T1000 (cell line): ENCODE results near the gene HLA-DOA.

Experiments
- DNase-seq: peaks from one replicate; lab custom pipeline; 2025; ENCODE audit warnings: mixed read lengths; lab: John Stamatoyannopoulos, UW

The HLA-DOA gene

DNA sequence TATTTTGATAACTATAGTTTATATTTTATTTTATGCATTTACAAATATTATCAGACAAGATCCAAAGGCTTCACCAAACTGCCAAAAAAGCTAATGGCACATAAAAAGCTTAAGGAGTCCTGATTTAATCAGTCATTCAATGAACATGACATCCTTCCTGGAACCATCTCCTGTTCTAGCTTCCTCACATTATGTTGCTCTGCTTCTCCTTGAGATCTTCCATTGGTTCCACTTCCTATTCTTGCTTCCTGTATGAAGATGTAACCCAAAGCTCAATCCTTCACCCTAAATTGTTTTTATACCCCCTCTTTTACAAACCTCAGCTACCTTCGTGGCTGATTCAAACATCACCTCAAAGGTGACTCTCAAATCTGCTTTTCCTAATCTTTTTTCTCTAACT is 45.5 kb downstream of the HLA-DOA start:
- no peak for DNase-seq

DNA sequence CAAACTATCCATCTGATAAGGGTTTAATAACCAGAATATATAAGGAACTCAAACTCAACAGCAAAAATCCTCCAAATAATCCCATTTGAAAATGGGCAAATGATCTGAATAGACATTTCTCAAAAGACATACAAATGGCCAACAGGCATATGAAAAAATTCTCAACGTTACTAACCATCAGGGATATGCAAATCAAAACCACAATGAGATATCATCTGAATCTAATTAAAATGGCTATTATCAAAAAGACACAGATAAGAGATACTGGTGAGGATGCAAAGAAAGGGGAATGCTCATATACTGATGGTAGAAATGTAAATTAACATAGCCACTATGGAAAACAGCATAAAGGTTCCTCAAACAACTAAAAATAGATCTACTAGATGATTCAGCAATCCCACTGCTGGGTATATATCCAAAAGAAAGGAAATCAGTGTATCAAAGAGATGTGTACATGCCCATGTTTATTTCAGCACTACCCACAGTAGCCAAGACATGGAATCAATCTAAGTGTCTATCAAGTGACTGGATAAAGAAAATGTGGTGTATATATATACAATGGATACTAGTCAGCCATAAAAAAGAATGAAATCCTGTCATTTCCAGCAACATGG is 47.1 kb downstream of the HLA-DOA start:
- no peak for DNase-seq

DNA sequence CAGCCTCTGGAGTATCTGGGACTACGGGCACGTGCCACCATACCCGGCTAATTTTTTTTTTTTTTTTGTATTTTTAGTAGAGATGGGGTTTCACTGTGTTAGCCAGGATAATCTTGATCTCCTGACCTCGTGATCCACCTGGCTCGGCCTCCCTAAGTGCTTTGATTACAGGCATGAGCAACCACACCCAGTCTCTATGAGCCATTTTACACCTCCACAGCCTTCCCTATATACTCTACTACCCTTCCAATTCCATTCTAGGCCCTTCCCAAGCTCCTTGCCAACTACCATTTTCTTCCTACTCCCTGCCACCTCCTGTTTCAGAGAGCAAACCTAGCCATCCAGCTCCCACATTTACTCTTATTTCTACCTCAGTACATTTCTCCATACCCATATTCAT is 48.8 kb downstream of the HLA-DOA start:
- no peak for DNase-seq

- DNase-seq, result no peak
These were observed 53.2 kb downstream of the HLA-DOA start for GRCh38 chr6:32956176-32956575.

GRCh38 chr6:32954986-32955802 is 54.2 kb downstream of the HLA-DOA start:
- DNase-seq, result no peak

DNA sequence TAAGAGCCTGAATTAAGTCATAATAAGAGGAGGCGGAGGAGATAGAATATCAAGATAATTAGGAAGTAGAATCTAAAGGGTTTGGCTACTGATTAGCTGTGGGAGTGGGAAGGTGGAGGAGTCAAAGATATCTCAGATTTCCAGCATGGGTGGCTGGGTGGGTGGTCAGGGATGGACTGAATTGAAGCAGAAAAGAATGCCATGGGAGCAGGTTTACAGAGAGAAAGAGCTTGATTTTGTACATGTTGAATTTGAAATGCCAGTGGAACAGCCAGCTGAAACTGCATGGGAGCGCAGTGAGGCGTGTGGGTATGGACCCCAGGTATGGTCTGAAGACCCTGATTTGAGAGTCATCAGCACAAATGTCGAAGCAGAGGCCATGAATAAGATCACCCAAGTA is 55.1 kb downstream of the HLA-DOA start:
- DNase-seq, result no peak
